GM10266 (cell line): ENCODE measurements around the gene AGAP3.
A peak's percentile ranks its signal among the peaks of the same experiment; 100 is the strongest.

ENCODE experiments used
- DNase-seq: peaks from one replicate; pipeline ENCODE4 v3.0.0; 2012; ENCODE audit errors: extremely low spot score
- TF ChIP-seq, protein P1 (sequence below): IDR thresholded peaks from 2 replicates; pipeline ENCODE4 v1.5.1; 2012; ENCODE audit warnings: mild to moderate bottlenecking, low read depth; ENCODE audit not compliant: control insufficient read depth, insufficient read depth; ENCODE audit errors: missing control alignments

Gene AGAP3

GRCh38 chr7:151137791-151138152 is 51.5 kb downstream of the AGAP3 start:
- DNase-seq: peak; percentile 21

DNA sequence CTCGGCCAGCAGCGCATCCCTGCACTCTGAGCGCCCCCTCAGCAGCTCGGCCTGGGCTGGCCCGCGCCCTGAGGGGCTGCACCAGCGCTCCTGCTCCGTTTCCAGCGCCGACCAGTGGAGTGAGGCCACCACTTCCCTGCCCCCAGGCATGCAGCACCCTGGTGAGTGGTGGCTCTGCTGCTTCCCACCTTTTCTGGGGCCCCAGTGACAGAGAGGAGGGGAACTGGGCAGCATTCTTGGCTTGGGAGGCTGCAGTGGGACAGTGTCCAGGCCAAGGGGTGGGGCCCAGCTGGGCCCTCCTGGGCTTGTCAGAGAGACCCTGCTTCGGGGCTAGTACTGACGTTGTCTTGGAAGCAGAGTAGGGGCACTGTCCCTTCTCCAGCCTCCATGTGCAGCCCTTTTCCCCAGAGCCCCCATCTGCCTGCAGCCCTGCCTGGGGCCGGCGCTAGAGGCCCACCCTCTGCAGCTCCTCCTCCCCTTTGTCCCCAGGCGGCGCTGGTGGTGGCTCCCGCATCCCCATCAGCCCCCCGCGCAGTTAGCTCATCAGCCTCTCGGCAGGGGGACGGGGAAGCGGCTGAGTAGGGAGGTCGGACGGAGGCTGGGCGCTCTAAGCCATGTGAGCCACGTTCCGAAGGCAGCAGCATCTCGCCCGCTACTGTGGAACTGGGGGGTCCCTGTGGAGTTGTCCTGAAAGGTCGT is 52.0 kb downstream of the AGAP3 start:
- TF ChIP-seq, protein P1, sequence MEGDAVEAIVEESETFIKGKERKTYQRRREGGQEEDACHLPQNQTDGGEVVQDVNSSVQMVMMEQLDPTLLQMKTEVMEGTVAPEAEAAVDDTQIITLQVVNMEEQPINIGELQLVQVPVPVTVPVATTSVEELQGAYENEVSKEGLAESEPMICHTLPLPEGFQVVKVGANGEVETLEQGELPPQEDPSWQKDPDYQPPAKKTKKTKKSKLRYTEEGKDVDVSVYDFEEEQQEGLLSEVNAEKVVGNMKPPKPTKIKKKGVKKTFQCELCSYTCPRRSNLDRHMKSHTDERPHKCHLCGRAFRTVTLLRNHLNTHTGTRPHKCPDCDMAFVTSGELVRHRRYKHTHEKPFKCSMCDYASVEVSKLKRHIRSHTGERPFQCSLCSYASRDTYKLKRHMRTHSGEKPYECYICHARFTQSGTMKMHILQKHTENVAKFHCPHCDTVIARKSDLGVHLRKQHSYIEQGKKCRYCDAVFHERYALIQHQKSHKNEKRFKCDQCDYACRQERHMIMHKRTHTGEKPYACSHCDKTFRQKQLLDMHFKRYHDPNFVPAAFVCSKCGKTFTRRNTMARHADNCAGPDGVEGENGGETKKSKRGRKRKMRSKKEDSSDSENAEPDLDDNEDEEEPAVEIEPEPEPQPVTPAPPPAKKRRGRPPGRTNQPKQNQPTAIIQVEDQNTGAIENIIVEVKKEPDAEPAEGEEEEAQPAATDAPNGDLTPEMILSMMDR: no peak
- DNase-seq: peak; percentile 32

More at GRCh38 chr7:151137791-151138152, 51.5 kb downstream of the AGAP3 start:
- TF ChIP-seq, protein P1: no peak

- no peak for DNase-seq
- TF ChIP-seq, protein P1: no peak
Observed at GRCh38 chr7:151139071-151139790, 53.0 kb downstream of the AGAP3 start.

DNA sequence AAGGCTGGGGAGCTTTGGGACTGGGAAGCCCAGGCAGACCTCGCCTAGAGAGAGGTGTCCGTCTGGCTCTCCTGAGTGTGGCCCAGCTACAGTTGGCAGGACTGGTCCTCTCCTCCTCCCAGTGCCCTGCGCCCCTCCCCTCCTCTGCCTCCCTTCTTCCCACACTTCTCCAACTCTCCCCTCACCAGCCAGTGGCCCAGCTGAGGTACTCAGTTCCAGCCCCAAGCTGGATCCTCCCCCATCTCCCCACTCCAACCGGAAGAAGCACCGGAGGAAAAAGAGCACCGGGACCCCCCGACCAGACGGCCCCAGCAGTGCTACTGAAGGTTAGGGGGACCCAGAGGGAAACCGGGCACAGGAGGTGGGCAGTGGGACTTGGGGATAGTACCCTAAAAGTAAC is 53.5 kb downstream of the AGAP3 start:
- no peak for DNase-seq
- TF ChIP-seq, protein P1: no peak

DNA sequence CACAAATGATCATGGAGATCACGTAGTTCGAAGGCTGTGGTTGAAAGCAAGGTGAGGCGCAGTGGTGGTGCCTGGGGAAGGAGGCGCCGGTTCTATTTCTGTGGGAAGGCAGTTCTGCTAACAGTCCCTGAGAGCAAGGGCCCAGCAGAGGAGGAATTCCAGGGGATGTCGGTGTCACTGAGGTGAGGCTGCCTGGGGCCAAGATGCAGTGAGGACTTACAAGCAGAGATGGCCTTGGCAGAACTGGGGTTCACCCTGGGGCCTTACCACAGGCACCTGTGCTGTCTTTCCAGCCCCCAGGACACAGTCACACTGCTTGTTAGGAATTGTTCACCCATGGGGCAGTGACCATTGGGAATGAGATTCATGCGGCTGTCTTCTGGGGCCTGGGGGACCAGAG is 54.6 kb downstream of the AGAP3 start:
- TF ChIP-seq, protein P1: no peak
- DNase-seq: no peak

GRCh38 chr7:151141311-151141854 is 55.1 kb downstream of the AGAP3 start:
- no peak for DNase-seq
- TF ChIP-seq, protein P1: no peak

DNA sequence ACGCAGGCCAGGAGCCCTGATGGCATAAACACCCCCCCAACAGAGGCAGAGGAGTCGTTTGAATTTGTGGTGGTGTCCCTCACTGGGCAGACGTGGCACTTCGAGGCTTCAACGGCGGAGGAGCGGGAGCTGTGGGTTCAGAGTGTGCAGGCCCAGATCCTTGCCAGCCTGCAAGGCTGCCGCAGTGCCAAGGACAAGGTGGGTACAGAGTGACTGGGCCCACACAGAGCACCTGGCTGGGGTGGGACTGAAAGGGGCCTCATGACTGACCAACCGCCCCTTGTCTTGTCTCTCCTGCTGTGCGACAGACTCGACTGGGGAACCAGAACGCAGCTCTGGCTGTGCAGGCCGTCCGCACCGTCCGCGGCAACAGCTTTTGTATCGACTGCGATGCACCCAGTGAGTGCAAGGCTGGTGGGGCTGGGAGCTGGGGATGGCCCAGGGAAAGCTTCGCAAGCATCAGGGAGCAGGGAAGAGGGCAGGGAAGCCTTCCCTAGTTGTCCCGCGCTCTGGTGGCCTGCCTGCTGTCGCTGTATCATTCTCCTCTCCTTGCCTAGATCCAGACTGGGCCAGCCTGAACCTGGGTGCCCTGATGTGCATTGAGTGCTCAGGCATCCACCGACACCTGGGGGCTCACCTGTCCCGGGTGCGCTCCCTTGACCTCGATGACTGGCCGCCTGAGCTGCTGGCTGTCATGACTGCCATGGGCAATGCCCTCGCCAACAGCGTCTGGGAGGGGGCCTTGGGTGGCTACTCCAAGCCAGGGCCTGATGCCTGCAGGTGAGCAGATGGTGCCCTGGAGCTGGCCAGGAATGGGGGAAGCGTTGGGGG is 55.8 kb downstream of the AGAP3 start:
- TF ChIP-seq, protein P1: no peak

More for the DNA sequence above, 55.8 kb downstream of the AGAP3 start:
- DNase-seq: no peak
